Measurements from ENCODE around the gene HACE1.
"Not testable (repeated sequence)": the region's sequence is repeated elsewhere in the genome, so short reads cannot be mapped to it uniquely, and the experiment has no call there.

Gene HACE1

DNA sequence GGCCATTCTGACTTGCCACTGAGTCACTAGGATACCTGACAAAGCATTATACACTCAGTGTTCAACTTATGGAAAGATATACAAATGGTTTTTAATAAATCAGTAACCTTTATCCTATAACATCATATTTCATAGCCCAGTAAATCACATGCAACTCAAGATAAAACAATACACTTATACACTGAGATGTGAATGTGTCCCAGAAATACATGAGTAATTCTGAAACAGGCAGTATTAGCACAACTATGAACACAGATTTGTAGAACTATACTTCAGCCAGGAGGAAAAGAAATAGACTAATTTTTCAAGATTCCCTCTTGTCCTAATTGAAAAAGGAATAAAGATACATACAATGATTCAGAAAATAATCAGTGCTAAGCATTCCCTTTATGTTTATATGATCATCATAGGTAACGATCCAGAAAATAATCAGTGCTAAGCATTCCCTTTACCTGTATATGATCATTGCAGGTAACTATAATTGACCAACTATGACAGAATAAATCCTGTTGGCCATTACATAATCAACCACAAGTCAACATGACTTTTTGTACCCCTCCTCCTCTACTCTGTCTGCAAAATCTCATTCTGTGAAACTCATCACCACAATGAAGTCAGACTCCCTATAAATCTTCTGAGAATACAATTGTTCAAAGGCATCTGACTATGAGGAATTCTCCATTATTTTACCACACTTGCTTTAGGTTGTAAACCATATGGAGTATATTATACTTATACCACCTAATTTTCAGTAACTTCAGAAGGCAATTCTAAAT, 30.3 kb downstream of the HACE1 start:
- no peak for DNase-seq (ENCODE audit: low spot score)

DNA sequence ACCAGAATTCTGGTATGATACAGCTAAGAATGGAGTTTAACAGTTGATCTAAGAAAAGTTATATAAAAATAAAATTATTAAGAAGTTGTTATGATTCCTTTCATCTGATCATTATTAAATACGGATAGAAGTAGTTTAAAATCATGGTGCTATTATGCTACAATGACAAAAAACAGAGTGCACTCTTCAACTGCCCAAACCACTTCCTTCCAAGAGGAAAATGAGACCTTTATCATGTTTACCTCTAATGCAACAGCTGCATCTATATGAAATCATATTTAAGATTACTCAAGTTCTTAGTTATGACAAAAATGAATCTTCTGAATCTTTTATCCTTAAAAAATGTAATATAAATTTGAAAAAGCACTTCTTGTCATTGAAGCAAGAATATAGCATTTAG, 31.2 kb downstream of the HACE1 start:
- DNase-seq (ENCODE audit: low spot score): no peak

DNA sequence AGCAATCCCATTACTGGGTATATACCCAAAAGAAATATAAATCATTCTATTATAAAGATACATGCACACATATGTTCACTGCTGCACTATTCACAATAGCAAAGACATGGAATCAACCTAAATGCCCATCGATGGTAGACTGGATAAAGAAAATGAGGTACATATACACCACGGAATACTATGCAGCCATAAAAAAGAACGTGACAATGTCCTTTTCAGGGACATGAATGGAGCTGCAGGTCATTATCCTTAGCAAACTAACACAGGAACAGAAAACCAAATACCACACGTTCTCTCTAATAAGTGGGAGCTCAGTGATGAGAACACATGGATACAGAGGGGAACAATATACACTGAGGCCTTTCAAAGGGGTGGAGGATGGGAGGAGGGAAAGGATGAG, 38.9 kb downstream of the HACE1 start:
- not testable (repeated sequence) for DNase-seq (ENCODE audit: low spot score)

DNA sequence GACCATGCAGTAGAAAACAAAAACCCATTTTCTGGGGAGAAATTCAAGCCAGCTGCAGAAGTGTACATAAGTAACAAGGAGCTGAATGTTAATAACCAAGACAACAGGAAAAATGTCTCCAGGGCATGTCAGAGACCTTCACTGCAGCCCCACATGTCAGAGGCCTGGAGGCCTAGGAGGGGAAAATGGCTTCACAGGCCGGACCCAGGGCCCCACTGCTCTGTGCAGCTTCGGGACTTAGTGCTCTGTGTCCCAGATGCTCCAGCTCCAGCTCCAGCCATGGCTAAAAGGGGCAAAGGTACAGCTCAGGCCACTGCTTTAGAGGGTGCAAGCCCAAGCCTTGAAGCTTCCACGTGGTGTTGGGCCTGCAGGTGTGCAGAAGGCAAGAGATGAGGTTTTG, 43.6 kb downstream of the HACE1 start:
- DNase-seq (ENCODE audit: low spot score): no peak

DNA sequence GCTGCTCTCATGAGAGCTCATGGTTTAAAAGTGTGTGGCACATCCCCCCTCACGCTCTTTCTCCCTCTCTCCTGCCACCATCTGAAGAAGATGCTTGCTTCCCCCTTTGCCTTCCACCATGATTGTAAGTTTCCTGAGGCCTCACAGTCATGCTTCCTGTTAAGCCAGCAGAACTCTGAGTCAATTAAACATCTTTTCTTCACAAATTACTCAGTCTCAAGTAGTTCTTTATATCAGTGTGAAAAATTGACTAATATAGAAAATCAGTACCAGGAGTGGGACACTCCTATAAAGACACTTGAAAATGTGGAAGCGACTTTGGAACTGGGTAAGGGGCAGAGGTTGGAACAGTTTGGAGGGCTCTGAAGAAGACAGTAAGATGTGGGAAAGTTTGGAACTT, 45.0 kb downstream of the HACE1 start:
- no peak for DNase-seq (ENCODE audit: low spot score)

DNA sequence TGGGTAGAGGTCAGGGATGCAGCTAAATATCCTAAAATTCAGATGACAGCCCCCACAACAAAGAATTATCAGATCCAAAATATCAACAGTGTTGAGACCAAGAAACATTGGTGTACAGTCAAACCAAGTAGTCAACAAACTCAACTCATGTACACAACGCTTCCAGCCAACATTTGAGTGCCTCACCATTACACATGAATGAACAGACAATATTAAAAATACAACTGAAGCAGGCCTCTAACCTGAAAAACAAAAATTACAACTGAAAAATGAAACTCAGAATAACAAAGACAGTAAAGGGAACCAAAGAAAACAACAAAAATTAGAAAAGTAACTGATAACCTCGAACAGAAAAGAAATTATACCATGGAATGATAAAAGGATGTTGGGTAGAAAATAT, 46.2 kb downstream of the HACE1 start:
- no peak for DNase-seq (ENCODE audit: low spot score)

DNA sequence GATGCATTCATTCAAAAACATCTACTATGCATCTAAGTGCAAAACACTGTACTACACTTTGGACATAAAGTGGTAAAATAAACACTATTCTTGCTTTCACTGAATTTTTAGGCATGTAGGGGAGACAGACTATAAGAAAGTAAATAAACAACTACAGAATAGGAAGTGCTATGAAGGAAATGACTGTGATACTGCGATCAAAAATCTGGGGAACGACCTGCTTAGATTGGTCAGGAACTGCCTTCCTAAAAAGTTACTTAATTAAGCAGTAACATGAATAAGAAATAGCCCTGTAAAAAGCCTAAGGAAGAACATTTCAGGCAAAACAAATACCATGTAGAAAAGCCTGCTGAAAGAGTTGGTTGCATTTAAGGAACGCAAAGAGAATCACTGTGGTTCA, 50.6 kb downstream of the HACE1 start:
- no peak for DNase-seq (ENCODE audit: low spot score)

DNA sequence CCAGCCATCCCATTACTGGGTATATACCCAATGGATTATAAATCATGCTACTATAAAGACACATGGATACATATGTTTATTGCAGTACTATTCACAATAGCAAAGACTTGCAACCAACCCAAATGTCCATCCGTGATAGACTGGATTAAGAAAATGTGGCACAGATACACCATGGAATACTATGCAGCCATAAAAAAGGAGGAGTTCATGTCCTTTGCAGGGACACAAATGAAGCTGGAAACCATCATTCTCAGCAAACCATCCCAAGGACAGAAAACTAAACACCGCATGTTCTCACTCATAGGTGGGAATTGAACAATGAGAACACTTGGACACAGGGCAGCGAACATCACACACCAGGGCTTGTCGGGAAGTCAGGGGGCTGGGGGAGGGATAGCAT, 54.4 kb downstream of the HACE1 start:
- DNase-seq (ENCODE audit: low spot score): not testable (repeated sequence)

DNA sequence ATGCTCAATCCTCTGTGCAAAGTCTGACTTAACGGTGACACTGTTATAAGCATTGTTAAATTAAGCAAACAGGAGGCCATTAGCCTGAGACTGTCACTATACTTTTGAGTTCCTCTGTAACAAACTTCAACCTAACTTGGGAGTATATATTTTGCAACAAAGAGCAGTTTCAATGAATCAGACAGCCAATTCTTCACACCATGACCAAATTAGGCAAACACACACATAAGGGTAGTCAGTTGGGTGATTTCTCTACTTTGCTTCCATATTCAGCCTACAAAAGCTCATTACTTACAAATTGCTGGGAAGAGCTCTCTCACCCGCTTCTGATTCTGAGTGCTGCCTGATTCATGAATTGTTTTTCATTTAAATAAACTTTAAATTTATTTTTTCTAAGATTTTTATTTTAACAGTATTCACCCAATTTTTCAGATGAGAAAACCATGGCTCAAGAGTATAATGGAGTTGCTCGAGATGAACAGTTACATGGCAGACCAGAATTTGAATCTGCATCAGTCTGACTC, 60.5 kb downstream of the HACE1 start:
- no peak for DNase-seq (ENCODE audit: low spot score)

DNA sequence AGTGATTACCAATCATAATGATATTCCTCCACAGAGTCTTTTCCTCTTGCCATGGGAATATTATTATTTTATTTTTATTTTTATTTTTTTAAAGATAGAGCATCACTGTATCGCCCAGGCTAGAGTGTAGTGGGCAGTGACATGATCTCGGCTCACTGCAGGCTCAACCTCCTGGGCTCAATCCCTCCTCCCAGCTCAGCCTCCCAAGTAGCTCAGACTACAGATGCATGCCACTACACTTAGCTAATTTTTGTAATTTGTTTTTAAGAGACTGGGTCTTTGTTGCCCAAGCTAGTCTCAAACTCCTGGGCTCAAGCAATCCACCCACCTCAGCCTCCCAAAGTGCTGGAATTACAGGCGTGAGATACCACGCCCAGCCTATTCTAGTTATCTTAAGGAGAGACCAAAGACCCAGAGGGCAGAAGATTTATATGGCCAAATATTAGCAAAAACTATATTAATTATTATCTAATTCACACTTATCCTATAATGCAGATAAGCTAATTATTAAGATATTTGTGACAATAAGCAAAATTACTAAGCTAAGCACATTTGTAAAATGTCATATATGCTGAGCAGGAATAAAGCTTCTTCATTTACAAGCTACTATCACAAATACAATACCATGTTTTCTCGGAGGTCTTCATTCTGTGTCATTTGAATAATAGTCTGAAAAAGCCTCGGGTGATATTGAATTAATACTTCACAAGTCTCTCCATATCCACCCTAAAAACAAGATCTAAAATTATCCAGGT, 63.5 kb downstream of the HACE1 start:
- no peak for DNase-seq (ENCODE audit: low spot score)

DNA sequence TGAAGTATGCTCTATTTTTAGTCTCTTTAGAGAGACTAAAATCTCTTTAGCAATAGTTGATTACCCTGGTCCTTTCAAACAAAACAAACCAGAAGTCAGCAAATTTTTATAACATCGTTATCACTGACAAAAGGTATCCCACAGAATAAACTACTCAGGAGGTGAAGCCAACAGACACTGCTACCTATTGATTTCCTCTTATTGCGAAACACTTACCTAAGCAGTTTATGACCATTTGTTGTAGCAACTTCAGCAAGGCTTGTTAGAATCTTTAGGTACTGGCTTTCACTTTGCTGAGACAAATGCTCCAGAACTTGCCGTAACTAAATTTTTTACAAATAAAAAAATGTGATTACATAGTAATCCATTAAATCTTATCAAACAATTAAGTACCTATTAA, 64.4 kb downstream of the HACE1 start:
- DNase-seq (ENCODE audit: low spot score): no peak

DNA sequence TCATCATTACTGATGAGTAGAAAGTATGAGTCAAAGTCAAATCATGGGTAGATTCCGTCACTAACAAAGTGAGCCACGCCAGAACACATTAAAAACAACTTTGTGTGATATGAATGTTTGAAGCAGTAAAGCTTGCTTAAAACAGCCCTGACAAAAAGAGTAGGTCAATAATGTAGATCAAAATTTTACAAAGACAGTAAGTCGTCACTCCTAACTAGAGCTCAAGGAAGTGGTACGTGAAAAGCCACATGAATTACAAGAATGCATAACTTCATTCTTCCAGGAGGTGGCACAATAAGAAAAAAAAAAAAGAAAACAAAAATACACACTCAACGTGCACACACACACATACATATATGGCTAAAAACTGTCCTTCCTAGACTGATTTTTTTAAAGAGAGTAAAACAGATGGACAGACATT, 69.9 kb downstream of the HACE1 start:
- DNase-seq (ENCODE audit: low spot score): peak; percentile 33

DNA sequence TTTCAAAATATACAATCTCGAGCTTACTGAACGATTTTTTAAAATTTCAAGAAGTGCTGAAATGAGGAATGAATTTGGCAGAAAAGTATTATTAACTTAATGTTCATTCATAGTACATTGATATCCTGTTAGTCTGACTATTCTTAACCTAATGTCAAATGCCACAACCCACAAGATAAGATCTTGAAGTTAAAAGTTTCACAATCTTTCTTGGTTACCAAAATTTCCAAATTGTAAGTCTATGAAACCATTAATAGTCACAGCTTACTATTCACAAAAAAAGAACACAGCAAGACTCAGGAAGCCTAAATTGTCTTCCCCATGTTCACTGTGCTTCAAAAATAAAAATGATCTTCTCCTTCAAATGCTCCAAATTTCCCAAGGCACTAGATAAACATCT, 71.3 kb downstream of the HACE1 start:
- no peak for DNase-seq (ENCODE audit: low spot score)

DNA sequence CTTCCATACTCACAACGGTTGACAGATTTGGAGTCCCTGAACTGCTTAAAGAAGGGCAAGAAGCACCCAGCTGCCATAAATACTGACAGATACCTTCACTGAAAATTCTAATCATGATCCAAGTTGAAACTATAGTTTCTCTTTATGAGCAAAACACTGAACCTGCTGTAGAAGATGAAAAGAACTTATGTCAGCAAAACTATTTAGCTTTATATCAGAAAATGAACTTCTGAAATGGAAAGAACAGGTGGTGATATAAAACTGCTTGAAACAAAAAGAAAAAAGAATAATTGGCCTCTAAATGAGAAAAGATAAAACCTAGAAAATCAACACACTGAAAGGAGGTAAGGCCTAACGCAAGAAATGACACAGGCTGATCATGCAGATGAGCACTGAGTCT, 72.4 kb downstream of the HACE1 start:
- no peak for DNase-seq (ENCODE audit: low spot score)

DNA sequence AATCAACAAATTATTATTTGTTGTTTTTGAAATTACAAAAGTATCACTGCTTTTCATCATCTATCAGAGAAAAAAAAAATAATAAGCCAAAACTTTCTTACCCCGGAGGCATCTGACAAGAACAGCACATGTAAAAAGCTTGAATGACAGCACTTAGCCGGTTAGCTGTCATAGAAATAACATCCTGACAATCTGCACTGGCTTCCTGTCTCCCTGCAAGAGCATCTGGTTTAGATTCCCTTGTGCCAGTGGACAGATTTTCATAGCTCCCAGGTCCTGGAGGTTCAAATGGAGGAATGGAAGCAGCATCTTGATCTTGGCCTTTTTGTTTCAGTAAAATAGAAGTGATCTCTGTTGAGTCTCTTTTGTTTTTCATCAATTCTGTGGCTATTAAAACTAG, 74.8 kb downstream of the HACE1 start:
- DNase-seq (ENCODE audit: low spot score): no peak

DNA sequence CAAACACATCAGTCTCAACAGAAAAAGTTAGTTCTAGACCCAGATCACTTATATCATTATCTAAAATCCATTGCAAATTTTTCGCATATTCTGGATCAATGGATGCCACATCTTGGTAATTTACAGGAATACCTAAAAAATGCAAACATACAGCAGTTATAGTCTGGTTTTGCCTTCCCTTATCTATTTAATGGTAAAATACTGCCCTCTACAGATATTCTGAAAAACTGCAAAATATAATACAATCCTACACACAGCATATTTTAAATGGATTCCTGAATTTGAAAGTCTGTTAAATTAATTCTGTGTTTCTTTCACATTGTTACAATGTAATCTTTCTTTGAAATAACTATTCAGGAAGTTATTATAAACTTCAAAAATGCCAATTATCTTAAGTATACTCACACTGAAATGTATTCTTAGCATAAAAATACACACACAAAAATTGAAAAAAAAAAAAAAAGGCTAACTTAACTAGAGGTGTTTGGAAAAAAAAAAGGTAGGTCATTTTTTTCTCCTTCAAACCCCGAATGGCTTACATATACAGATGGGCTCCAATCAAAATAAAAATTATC, 88.4 kb downstream of the HACE1 start:
- peak; percentile 61 for DNase-seq (ENCODE audit: low spot score)

DNA sequence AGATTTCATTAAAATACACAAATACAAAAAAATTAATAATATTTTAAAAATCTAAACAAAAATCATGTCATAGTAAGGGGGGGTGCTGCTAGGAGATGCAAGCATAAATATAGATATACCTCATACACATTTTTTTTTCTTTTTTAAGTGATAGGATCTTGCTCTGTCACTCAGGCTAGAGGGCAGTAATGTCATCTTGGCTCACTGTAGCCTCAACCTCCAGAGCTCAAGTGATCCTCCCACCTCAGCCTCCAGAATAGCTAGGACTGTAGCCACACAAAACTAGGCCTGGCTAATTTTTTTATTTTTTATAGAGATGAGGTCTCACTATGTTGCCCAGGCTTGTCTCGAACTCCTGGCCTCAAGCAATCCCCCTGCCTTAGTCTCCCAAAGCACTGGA, 90.8 kb downstream of the HACE1 start:
- DNase-seq (ENCODE audit: low spot score): no peak

DNA sequence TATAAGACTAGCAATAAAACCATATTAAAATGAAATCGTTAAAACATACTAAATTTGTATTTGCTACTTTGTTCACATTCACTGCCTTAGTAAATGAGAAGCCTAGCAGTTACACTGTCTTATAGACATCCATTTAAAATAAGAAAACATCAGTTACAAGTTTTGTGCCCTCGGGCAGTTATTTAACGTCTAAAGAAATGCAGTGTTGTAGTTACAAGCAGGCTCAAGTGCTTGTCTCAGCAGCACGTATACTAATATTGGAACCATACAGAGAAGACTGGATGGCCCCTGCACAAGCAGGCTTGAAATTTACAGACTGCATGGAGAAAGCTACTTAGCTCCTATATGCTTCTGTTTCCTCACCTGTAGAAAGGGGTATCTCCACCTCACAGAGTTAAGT, 93.1 kb downstream of the HACE1 start:
- DNase-seq (ENCODE audit: low spot score): no peak

DNA sequence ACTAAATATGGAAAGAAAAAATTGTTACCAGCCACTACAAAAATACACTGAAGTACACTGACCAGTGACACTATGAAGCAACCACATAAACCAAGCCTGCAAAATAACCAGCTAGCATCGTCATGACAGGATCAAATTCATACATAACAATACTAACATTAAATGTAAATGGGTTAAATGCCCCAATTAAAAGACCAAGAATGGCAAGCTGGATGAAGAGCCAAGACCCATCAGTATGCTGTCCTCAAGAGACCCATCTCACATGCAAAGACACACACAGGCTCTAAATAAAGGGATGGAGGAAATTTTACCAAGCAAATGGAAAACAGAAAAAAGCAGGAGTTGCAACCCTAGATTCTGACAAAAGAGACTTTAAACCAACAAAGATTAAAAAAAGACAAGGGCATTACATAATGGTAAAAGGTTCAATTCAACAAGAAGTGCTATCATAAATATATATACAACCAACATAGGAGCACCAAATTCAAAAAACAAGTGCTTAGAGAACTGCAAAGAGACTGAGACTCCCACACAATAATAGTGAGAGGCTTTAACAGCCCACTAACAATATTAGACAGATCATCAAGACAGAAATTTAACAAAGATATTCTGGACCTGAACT, 104.8 kb downstream of the HACE1 start:
- no peak for DNase-seq (ENCODE audit: low spot score)

DNA sequence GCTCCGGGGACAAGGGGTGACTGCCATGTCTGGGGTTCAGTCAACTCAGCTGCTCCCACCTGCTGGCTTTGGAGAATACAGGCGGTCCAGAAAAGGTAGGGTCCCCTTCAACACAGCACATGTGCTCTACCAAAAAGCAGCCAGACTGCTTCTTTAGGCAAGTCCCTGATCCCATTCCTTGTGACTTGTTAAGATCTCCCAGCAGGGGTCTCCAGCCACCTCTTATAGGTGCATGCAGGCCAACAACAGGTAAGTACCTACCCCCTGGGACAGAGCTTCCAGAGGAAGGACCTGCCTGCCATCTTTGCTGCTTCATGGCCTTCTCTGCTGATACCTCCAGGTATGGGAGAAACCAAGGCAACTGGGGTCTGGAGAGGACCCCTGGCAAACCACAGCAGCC, 106.5 kb downstream of the HACE1 start:
- DNase-seq (ENCODE audit: low spot score): no peak

DNA sequence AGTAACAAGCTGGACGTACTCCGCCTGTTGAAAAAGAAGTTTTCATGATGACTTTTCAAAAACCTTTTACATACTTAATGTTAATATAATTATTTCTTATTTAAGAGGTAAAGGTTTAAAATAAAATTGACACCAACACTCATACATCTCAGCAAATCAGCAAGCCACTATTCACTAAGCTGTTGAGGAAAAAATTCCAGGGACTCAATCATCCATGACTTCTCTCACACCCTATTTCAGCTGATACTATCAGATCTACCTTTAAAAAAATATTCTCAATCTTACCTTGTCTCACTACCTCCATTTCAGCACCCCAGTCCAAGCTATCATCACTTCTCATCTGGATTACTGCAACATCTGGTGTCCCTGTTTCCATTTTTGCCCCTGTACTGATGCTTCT, 109.3 kb downstream of the HACE1 start:
- no peak for DNase-seq (ENCODE audit: low spot score)

DNA sequence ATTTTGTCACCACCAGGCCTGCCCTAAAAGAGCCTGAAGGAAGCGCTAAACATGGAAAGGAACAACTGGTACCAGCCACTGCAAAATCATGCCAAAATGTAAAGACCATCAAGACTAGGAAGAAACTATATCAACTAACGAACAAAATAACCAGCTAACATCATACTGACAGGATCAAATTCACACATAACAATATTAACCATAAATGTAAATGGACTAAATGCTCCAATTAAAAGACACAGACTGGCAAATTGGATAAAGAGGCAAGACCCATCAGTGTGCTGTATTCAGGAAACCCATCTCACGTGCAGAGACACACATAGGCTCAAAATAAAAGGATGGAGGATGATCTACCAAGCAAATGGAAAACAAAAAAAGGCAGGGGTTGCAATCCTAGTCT, 120.6 kb downstream of the HACE1 start:
- DNase-seq (ENCODE audit: low spot score): not testable (repeated sequence)

DNA sequence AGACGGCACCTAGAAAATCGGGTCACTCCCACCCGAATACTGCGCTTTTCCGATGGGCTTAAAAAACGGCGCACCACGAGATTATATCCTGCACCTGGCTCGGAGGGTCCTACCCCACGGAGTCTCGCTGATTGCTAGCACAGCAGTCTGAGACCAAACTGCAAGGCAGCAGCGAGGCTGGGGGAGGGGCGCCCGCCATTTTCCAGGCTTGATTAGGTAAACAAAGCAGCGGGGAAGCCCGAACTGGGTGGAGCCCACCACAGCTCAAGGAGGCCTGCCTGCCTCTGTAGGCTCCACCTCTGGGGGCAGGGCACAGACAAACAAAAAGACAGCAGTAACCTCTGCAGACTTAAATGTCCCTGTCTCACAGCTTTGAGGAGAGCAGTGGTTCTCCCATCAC, 122.2 kb downstream of the HACE1 start:
- DNase-seq (ENCODE audit: low spot score): not testable (repeated sequence)
